PC-3 (cell line): ENCODE results near the gene GASK1B. TPM values are rescaled to one million over a fixed set of nuclear protein-coding genes. Genes with fewer than 3 reads are reported as not detected.

Source experiments
- ATAC-seq: fragments of 200-7000 bp; cut with Tn5 transposase; 2 replicates; pipeline ENCODE4 v1.9.1; 2020; ENCODE audit warnings: mild to moderate bottlenecking, moderate library complexity
- BruUV-seq: library from RNA; stranded (reverse); fragments of 400-500 nt; replicated peaks from 2 replicates; lab custom pipeline; 2021; lab: Mats Ljungman, UMichigan
- CTCF ChIA-PET: fragments of 300-600 bp; sonication (Branson Sonifier 250); formaldehyde crosslinking; loops from one replicate; lab custom pipeline; 2022; ENCODE audit warnings: antibody characterized with exemption; lab: Charles Lee
- POLR2A ChIA-PET: fragments of 300-600 bp; sonication (Branson Sonifier 250); formaldehyde crosslinking; loops from one replicate; lab custom pipeline; 2022; ENCODE audit warnings: antibody characterized with exemption; ENCODE audit not compliant: unreplicated experiment; lab: Charles Lee
- DNase-seq: peaks from one replicate; pipeline ENCODE4 v3.0.0-alpha.2; 2015
- H2AFZ ChIP-seq: fragments of 300-600 bp; sonication (generic); 2 replicates; pipeline ENCODE4 v1.6.0; 2016; ENCODE audit warnings: antibody characterized with exemption, low read length
- H3F3A ChIP-seq: fragments of 300-600 bp; sonication (generic); one replicate; pipeline ENCODE4 v1.6.0; 2017; ENCODE audit warnings: antibody characterized with exemption, low read length, control low read depth, mild to moderate bottlenecking; ENCODE audit not compliant: unreplicated experiment
- H3K27ac ChIP-seq: fragments of 300-600 bp; sonication (generic); 2 replicates; pipeline ENCODE4 v1.5.1; 2016; ENCODE audit warnings: mild to moderate bottlenecking, low read length
- H3K27me3 ChIP-seq: fragments of 300-600 bp; sonication (generic); 2 replicates; pipeline ENCODE4 v1.6.1; 2016; ENCODE audit warnings: low read length, mixed read lengths
- H3K36me3 ChIP-seq: fragments of 300-600 bp; sonication (generic); 2 replicates; pipeline ENCODE4 v1.6.1; 2016; ENCODE audit warnings: low read depth, mixed run types, low read length, mixed read lengths
- H3K4me1 ChIP-seq: fragments of 300-600 bp; sonication (generic); 2 replicates; pipeline ENCODE4 v1.5.1; 2016; ENCODE audit warnings: low read length; ENCODE audit not compliant: insufficient read depth
- H3K4me2 ChIP-seq: fragments of 300-600 bp; sonication (generic); 2 replicates; pipeline ENCODE4 v1.6.0; 2016; ENCODE audit warnings: low read length
- H3K4me3 ChIP-seq: fragments of 300-600 bp; sonication (generic); 2 replicates; pipeline ENCODE4 v1.5.1; 2016; ENCODE audit warnings: mild to moderate bottlenecking, low read length, mixed read lengths
- H3K79me2 ChIP-seq: fragments of 300-600 bp; sonication (generic); 2 replicates; pipeline ENCODE4 v1.6.1; 2017; ENCODE audit warnings: low read length, mixed read lengths
- H3K9ac ChIP-seq: fragments of 300-600 bp; sonication (generic); 2 replicates; pipeline ENCODE4 v1.6.0; 2016; ENCODE audit warnings: mild to moderate bottlenecking, low read length
- H3K9me2 ChIP-seq: fragments of 300-600 bp; sonication (generic); replicated peaks from 2 replicates; pipeline ENCODE4 v1.6.1; 2016; ENCODE audit warnings: mixed run types, low read length, mixed read lengths
- H3K9me3 ChIP-seq: fragments of 300-600 bp; sonication (generic); 2 replicates; pipeline ENCODE4 v1.6.1; 2016; ENCODE audit warnings: low read length, mixed read lengths
- H4K20me1 ChIP-seq: fragments of 300-600 bp; sonication (generic); 2 replicates; pipeline ENCODE4 v1.6.1; 2016; ENCODE audit warnings: low read length, mixed read lengths
- EZH2 ChIP-seq: fragments of 300-600 bp; sonication (generic); IDR thresholded peaks from one replicate; pipeline ENCODE4 v1.6.1; 2017; ENCODE audit warnings: antibody characterized with exemption, mild to moderate bottlenecking, low read length; ENCODE audit not compliant: unreplicated experiment
- EZH2phosphoT487 ChIP-seq: fragments of 300-600 bp; sonication (generic); IDR thresholded peaks from 2 replicates; pipeline ENCODE4 v1.6.1; 2018; ENCODE audit warnings: mild to moderate bottlenecking, antibody characterized with exemption, low read length, borderline replicate concordance
- intact Hi-C: fragments of 100-400 bp; cut with micrococcal nuclease; formaldehyde crosslinking; loops from 2 replicates; pipeline ENCODE4 v1.9.0; 2023
- total RNA-seq: library from RNA; depleted of rRNA; stranded (reverse); fragments of >200 nt; gene quantifications from 2 replicates; pipeline ENCODE4 v1.2.3, GENCODE V29; 2014
- TF ChIP-seq, protein P1 (sequence below): fragments of 300-600 bp; sonication (generic); conservative IDR thresholded peaks from 2 replicates; pipeline ENCODE4 v1.5.1; 2017; ENCODE audit warnings: antibody characterized with exemption, low read depth, mild to moderate bottlenecking, low read length

Gene GASK1B
- total RNA-seq, 1 experiment from 2014 or later, result 0.51 TPM

DNA sequence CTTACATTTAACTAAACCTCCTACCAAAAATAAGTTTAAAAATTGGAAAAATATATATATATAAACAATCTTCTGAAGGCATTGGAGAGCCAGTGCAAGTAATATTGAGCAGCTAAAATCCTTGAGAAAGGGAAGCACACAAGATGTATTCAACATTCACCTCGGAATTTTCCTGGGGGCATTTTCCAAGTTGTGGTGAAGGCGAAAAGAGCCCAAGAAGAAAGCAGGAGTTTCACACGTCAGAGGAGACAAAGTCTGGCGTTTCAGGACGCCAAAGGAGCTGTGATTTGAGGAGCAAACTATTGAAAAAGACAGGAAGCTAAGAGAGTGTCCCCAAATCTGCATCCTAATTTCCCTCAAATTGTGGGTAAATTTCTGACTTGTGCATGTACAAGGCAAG lies 9.1 kb upstream of the GASK1B start:
- Histone ChIP-seq H3K27ac (no peak overlapping the region), H3K4me3 (no peak overlapping the region), H3K9me3 (no peaks in the 10 kb centered on the region), H3K4me1 (peaks cover 2% of the 10 kb centered on the region), H3K79me2 (no peaks in the 10 kb centered on the region), H3K9me2 (no peaks in the 10 kb centered on the region), H2AFZ (no peak overlapping the region), H3K27me3 (no peaks in the 10 kb centered on the region), H4K20me1 (no peaks in the 10 kb centered on the region), H3F3A (no peaks in the 10 kb centered on the region), H3K36me3 (no peaks in the 10 kb centered on the region), H3K9ac (no peak overlapping the region), H3K4me2 (no peak overlapping the region)
- no peak for DNase-seq
- BruUV-seq, result no TSS peak
- ChIA-PET POLR2A (no interaction called here), CTCF (no interaction called here)
- intact Hi-C loops, result no loop called here
- no peak for TF ChIP-seq EZH2
- TF ChIP-seq EZH2phosphoT487, result no peak
- TF ChIP-seq, protein P1, sequence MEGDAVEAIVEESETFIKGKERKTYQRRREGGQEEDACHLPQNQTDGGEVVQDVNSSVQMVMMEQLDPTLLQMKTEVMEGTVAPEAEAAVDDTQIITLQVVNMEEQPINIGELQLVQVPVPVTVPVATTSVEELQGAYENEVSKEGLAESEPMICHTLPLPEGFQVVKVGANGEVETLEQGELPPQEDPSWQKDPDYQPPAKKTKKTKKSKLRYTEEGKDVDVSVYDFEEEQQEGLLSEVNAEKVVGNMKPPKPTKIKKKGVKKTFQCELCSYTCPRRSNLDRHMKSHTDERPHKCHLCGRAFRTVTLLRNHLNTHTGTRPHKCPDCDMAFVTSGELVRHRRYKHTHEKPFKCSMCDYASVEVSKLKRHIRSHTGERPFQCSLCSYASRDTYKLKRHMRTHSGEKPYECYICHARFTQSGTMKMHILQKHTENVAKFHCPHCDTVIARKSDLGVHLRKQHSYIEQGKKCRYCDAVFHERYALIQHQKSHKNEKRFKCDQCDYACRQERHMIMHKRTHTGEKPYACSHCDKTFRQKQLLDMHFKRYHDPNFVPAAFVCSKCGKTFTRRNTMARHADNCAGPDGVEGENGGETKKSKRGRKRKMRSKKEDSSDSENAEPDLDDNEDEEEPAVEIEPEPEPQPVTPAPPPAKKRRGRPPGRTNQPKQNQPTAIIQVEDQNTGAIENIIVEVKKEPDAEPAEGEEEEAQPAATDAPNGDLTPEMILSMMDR, result no peak
- no peak for ATAC-seq

DNA sequence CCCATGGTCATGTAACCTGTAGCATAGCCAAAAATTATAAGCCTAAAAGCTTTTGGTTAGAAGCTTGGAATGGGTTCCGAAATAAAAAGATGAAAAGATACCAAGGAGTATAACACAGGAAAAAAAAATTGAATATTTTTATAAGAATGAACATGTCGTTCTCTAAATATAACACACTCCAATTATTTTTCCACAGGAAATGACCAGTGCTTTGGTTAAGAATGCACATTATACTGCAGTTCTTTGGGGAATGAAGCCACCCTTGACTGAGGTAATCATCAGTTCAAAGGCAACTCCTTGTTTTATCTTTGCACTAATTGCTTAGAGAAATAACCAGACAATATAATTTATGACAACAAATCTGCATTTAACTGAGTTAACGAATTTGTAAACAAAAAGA lies 6.6 kb upstream of the GASK1B start:
- no peaks in the 10 kb centered on the region for H3K9me3 ChIP-seq
- no peak overlapping the region for H3K9ac ChIP-seq
- no peaks in the 10 kb centered on the region for H4K20me1 ChIP-seq
- H3K4me1 ChIP-seq, result peaks cover 13% of the 10 kb centered on the region
- DNase-seq (no peak), ATAC-seq (no peak)
- H3K9me2 ChIP-seq, result no peaks in the 10 kb centered on the region
- no peak overlapping the region for H3K4me3 ChIP-seq
- H3K36me3 ChIP-seq, result no peaks in the 10 kb centered on the region
- H3K27me3 ChIP-seq, result no peaks in the 10 kb centered on the region
- POLR2A ChIA-PET, result no interaction called here
- no TSS peak for BruUV-seq
- CTCF ChIA-PET, result no interaction called here
- intact Hi-C loops, result loop anchor here (10.0 kb wide), 1 partner anchor 965 kb away; no protein-coding TSS in a partner anchor
- H3K4me2 ChIP-seq, result no peak overlapping the region
- H3K79me2 ChIP-seq, result no peaks in the 10 kb centered on the region
- TF ChIP-seq EZH2 (no peak), EZH2phosphoT487 (no peak)
- TF ChIP-seq, protein P1, result no peak
- no peak overlapping the region for H2AFZ ChIP-seq
- H3F3A ChIP-seq, result no peaks in the 10 kb centered on the region
- no peak overlapping the region for H3K27ac ChIP-seq

DNA sequence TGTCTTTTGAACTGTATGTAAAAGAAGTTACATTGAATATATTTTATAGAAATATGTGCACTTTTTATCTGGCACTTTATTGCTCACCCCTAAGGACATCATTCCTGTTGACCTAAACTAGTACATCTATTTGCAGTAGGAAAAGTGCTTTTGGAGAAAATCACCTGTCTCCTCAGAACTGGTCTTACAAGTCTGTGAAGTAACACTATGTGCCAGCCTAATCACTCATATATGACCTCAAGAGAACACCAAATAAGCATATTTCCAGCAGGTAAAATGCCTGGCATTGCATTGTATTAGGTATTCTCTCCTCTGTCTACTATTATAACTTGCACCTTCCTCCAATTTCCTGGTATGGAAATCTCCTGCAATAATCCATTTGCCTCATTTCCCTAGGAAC lies 4.0 kb upstream of the GASK1B start:
- intact Hi-C loops, result loop anchor here (10.0 kb wide), 1 partner anchor 962 kb away; no protein-coding TSS in a partner anchor
- Histone ChIP-seq H3K4me1 (peaks cover 22% of the 10 kb centered on the region), H4K20me1 (no peaks in the 10 kb centered on the region), H3K27ac (no peak overlapping the region), H3K4me2 (peak overlapping the region; percentile 54), H3K9me2 (no peaks in the 10 kb centered on the region), H2AFZ (no peak overlapping the region), H3K27me3 (no peaks in the 10 kb centered on the region), H3K4me3 (no peak overlapping the region), H3K9me3 (no peaks in the 10 kb centered on the region), H3F3A (no peaks in the 10 kb centered on the region), H3K79me2 (no peaks in the 10 kb centered on the region), H3K9ac (no peak overlapping the region), H3K36me3 (no peaks in the 10 kb centered on the region)
- BruUV-seq, result no TSS peak
- ChIA-PET POLR2A (interaction anchor here (0.5 kb wide), 1 partner anchor 86 kb away, joined by 3 read pairs; no protein-coding TSS in a partner anchor), CTCF (no interaction called here)
- TF ChIP-seq EZH2phosphoT487, result no peak
- DNase-seq (peak; percentile 54), ATAC-seq (peak; percentile 48)
